Transverse colon (tissue), 4 donors: ENCODE results near the gene DQX1. TPM values are rescaled to one million over a fixed set of nuclear protein-coding genes. Genes with fewer than 3 reads are reported as not detected.
"Not testable (repeated sequence)": the region's sequence is repeated elsewhere in the genome, so short reads cannot be mapped to it uniquely, and the experiment has no call there.

Experiments
- DNase-seq: peaks from one replicate; pipeline ENCODE4 v3.0.0-alpha.2; 2019
- H3K27ac ChIP-seq, 4 donors: fragments of 200-600 bp; sonication (generic); 2 replicates each; pipeline ENCODE4 v1.5.1; 2016 to 2018; ENCODE audit warnings: inconsistent platforms in 4 of 4
- H3K27me3 ChIP-seq: fragments of 200-600 bp; sonication (generic); 2 replicates; pipeline ENCODE4 v1.5.1; 2017; ENCODE audit warnings: inconsistent platforms
- H3K36me3 ChIP-seq, 4 donors: fragments of 200-600 bp; sonication (generic); 2 replicates each; pipeline ENCODE4 v1.5.1; 2017 to 2019; ENCODE audit warnings: inconsistent platforms in 4 of 4
- H3K4me1 ChIP-seq, 4 donors: fragments of 200-600 bp; sonication (generic); 2 replicates each; pipeline ENCODE4 v1.5.1; 2017 to 2020; ENCODE audit warnings: inconsistent platforms in 4 of 4
- H3K4me3 ChIP-seq, 4 donors: fragments of 200-600 bp; sonication (generic); 1 replicate in 1 of 4; 2 replicates in 3 of 4; pipeline versions ENCODE4 v1.5.1 to v1.6.1; 2017 to 2019; ENCODE audit warnings: inconsistent platforms in 4 of 4
- H3K9me3 ChIP-seq, 2 donors: fragments of 200-600 bp; sonication (generic); 2 replicates each; pipeline ENCODE4 v1.5.1; 2017 to 2019; ENCODE audit warnings: inconsistent platforms in 2 of 2
- CTCF ChIP-seq, 5 experiments: fragments of 200-600 bp in 3 of 5; fragments of 450-650 bp in 2 of 5; sonication (generic) in 3 of 5; IDR thresholded peaks; 1 replicate in 2 of 5; 2 replicates in 3 of 5; pipeline ENCODE4 v1.5.1; 2016 to 2017; ENCODE audit warnings: antibody characterized with exemption in 5 of 5, inconsistent platforms in 3 of 5, mild to moderate bottlenecking in 2 of 5, moderate library complexity in 1 of 5
- EP300 ChIP-seq: sonication (generic); formaldehyde crosslinking; IDR thresholded peaks from one replicate; pipeline ENCODE4 v1.6.1; 2017; ENCODE audit warnings: antibody characterized with exemption, low read depth
- POLR2A ChIP-seq: fragments of 450-650 bp; IDR thresholded peaks from one replicate; pipeline ENCODE4 v1.6.1; 2016; ENCODE audit warnings: antibody characterized with exemption, mild to moderate bottlenecking, moderate library complexity
- POLR2AphosphoS5 ChIP-seq, 3 donors: sonication (generic); formaldehyde crosslinking; IDR thresholded peaks; one replicate each; pipeline ENCODE4 v1.6.1; 2016; ENCODE audit warnings: antibody characterized with exemption in 3 of 3
- WGBS, 2 donors: methylation state at CpG; one replicate each; pipeline ENCODE4 v1.1.5; 2018; ENCODE audit warnings: low coverage in 1 of 2; 5-methylcytosine and 5-hydroxymethylcytosine counted together
- in situ Hi-C, 4 donors: fragments of 200-750 bp; cut with MboI; loops; one replicate each; pipeline versions ENCODE4 v1.15.0 to v1.15.1; 2017; ENCODE audit warnings: low sequenced_read_pairs in 3 of 4, low pct_ligation_motif_present in 1 of 4, low pct_unique_long_range_greater_than_20kb in 1 of 4
- intact Hi-C: fragments of 100-400 bp; cut with DNase I; formaldehyde crosslinking; loops from one replicate; pipeline ENCODE4 v1.15.1; 2023; ENCODE audit warnings: low total_unique reads
- total RNA-seq, 4 donors: library from RNA; depleted of rRNA; stranded (reverse); fragments of >200 nt; gene quantifications; one replicate each; pipeline ENCODE4 v1.1.0, GENCODE V29; 2016

The DQX1 gene
- total RNA-seq, 4 donors from 2014 or later = 32.4 to 194 (median 53.1) TPM

- in situ Hi-C loops = no loop called here
- no peak for DNase-seq
- peak overlapping the region; percentile 89 to 99 (median 91) for H3K27ac ChIP-seq
Measured at GRCh38 chr2:74471332-74472065, 54.5 kb downstream of the DQX1 start.

GRCh38 chr2:74470742-74471141 is 55.3 kb downstream of the DQX1 start:
- Histone ChIP-seq H3K36me3 (peaks cover 0 to 11% (median 0%) of the 10 kb centered on the region in 4 donors), H3K4me1 (peaks cover 13 to 29% (median 19%) of the 10 kb centered on the region in 4 donors)
- in situ Hi-C loops, H3K4me3 ChIP-seq, DNase-seq, H3K9me3 ChIP-seq, intact Hi-C loops, H3K27ac ChIP-seq, H3K27me3 ChIP-seq: not testable (repeated sequence)
- 86 to 91% methylated on average over 4 to 12 of the region's 12 CpGs for WGBS, 2 donors

More at GRCh38 chr2:74471332-74472065, 54.5 kb downstream of the DQX1 start:
- no peaks in the 10 kb centered on the region for H3K9me3 ChIP-seq
- intact Hi-C loops = no loop called here
- H3K27me3 ChIP-seq = no peaks in the 10 kb centered on the region
- H3K4me1 ChIP-seq = peaks cover 12 to 23% (median 15%) of the 10 kb centered on the region in 4 donors
- WGBS, 2 donors = 34 to 39% methylated on average over 12 to 16 of the region's 16 CpGs
- peak overlapping the region; percentile 39 to 87 (median 60) for H3K4me3 ChIP-seq
- H3K36me3 ChIP-seq = peaks cover 0 to 11% (median 0%) of the 10 kb centered on the region in 4 donors
- TF ChIP-seq CTCF (IDR thresholded peaks at IDR 0.05) (no peak), EP300 (no peak), POLR2AphosphoS5 (IDR thresholded peaks at IDR 0.05) (no peak), POLR2A (no peak)

Other genes with a start within 250 kb of the DQX1 start
- gene SLC4A5, start 182.8 kb downstream of the DQX1 start, total RNA-seq = 1 to 10 TPM in 3 of 4 donors, under 1 TPM in 1; 0.37 to 6.1 (median 3.5) TPM
- 100 to 1,000 TPM; 109 to 134 (median 122) TPM for gene DCTN1, start 145.9 kb downstream of the DQX1 start, total RNA-seq
- 1 to 10 TPM in 1 of 4 donors, under 1 TPM in 1, not detected in 2; 0.82 to 1.3 TPM for gene C2orf81, start 104.6 kb downstream of the DQX1 start, total RNA-seq
- gene WDR54, start 104.5 kb downstream of the DQX1 start, total RNA-seq = 1 to 10 TPM in 2 of 4 donors, not detected in 2; 2.3 to 7.0 TPM
- 10 to 100 TPM; 29.7 to 46.4 (median 41.9) TPM for gene RTKN, start 84.3 kb downstream of the DQX1 start, total RNA-seq
- 10 to 100 TPM; 12.9 to 53.9 (median 34.5) TPM for gene INO80B, start 71.1 kb downstream of the DQX1 start, total RNA-seq
- gene WBP1, start 67.8 kb downstream of the DQX1 start, total RNA-seq = 100 to 1,000 TPM in 1 of 4 donors, 10 to 100 TPM in 3; 59.5 to 101 (median 62.7) TPM
- gene MOGS, start 60.8 kb downstream of the DQX1 start, total RNA-seq = 10 to 100 TPM; 54.8 to 76.7 (median 58.9) TPM
- 100 to 1,000 TPM in 1 of 4 donors, 10 to 100 TPM in 3; 23.2 to 170 (median 26.3) TPM for gene MRPL53, start 53.6 kb downstream of the DQX1 start, total RNA-seq
- 10 to 100 TPM; 49.7 to 93.1 (median 71.6) TPM for gene CCDC142, start 43.2 kb downstream of the DQX1 start, total RNA-seq
- gene TTC31, start 43.1 kb downstream of the DQX1 start, total RNA-seq = 10 to 100 TPM; 16.9 to 36.0 (median 32.0) TPM
- gene LBX2, start 26.6 kb downstream of the DQX1 start, total RNA-seq = 1 to 10 TPM in 2 of 4 donors, under 1 TPM in 1, not detected in 1; 0.80 to 3.8 (median 1.6) TPM
- gene PCGF1, start 18.5 kb downstream of the DQX1 start, total RNA-seq = 10 to 100 TPM in 3 of 4 donors, 1 to 10 TPM in 1; 3.7 to 23.9 (median 19.3) TPM
- gene TLX2, start 11.8 kb downstream of the DQX1 start, total RNA-seq = 1 to 10 TPM in 1 of 4 donors, under 1 TPM in 1, not detected in 2; 0.96 to 2.5 TPM
- gene AUP1, start 3.5 kb upstream of the DQX1 start, total RNA-seq = 100 to 1,000 TPM; 164 to 264 (median 189) TPM
- 10 to 100 TPM in 3 of 4 donors, 1 to 10 TPM in 1; 8.6 to 29.6 (median 21.0) TPM for gene HTRA2, start 3.7 kb upstream of the DQX1 start, total RNA-seq
- gene LOXL3, start 27.7 kb upstream of the DQX1 start, total RNA-seq = 1 to 10 TPM; 1.6 to 4.1 (median 3.0) TPM
- 10 to 100 TPM; 14.7 to 21.3 (median 20.1) TPM for gene DOK1, start 28.5 kb upstream of the DQX1 start, total RNA-seq
- under 1 TPM in 1 of 4 donors, not detected in 3; 0.27 TPM for gene M1AP, start 122.1 kb upstream of the DQX1 start, total RNA-seq
- 1 to 10 TPM in 3 of 4 donors, under 1 TPM in 1; 0.75 to 5.7 (median 3.6) TPM for gene SEMA4F, start 128.0 kb upstream of the DQX1 start, total RNA-seq